CD4-positive, alpha-beta memory T cell (primary cell): ENCODE measurements around the gene SLF2. TPM values are rescaled to one million over a fixed set of nuclear protein-coding genes. Genes with fewer than 3 reads are reported as not detected.

Experiments used
- CTCF ChIA-PET: fragments of 350-600 bp; sonication (Branson Sonifier 250); formaldehyde crosslinking; loops from one replicate; lab custom pipeline; 2021; ENCODE audit warnings: inconsistent platforms; ENCODE audit not compliant: partially characterized antibody; lab: Charles Lee
- POLR2A ChIA-PET: fragments of 350-600 bp; sonication (Branson Sonifier 250); formaldehyde crosslinking; loops from one replicate; lab custom pipeline; 2021; ENCODE audit not compliant: partially characterized antibody; lab: Charles Lee
- DNase-seq, 5 donors: peaks; one replicate each; pipeline versions ENCODE4 v3.0.0 to v3.0.0-alpha.2; 2020 to 2022; ENCODE audit warnings: mixed read lengths in 1 of 5
- H3K27ac ChIP-seq: one replicate; pipeline ENCODE4 v1.7.0; 2013; ENCODE audit warnings: low read depth, low read length
- H3K27me3 ChIP-seq: 2 replicates; pipeline ENCODE4 v1.7.0; 2013; ENCODE audit warnings: mild to moderate bottlenecking, low read length, moderate library complexity; ENCODE audit not compliant: insufficient read depth
- H3K36me3 ChIP-seq: 2 replicates; pipeline ENCODE4 v1.7.0; 2013; ENCODE audit warnings: mild to moderate bottlenecking, low read length, moderate library complexity; ENCODE audit not compliant: insufficient read depth
- H3K4me1 ChIP-seq: 2 replicates; pipeline ENCODE4 v1.7.0; 2013; ENCODE audit warnings: mild to moderate bottlenecking, low read length, moderate library complexity; ENCODE audit not compliant: insufficient read depth
- H3K4me3 ChIP-seq, 2 donors: one replicate each; pipeline ENCODE4 v1.7.0; 2013; ENCODE audit warnings: low read length in 2 of 2, mild to moderate bottlenecking in 1 of 2
- H3K9me3 ChIP-seq, 2 donors: one replicate each; pipeline ENCODE4 v1.7.0; 2013; ENCODE audit warnings: low read length in 2 of 2, control low read depth in 1 of 2; ENCODE audit not compliant: control insufficient read depth in 1 of 2
- H3K27ac Mint-ChIP-seq, 7 donors: one replicate each; pipeline ENCODE4 v1.8.0; 2020 to 2021; ENCODE audit warnings: mixed read lengths in 7 of 7, mild to moderate bottlenecking in 6 of 7, inconsistent platforms in 3 of 7, moderate library complexity in 3 of 7
- H3K27me3 Mint-ChIP-seq, 2 donors: one replicate each; pipeline ENCODE4 v1.8.0; 2020 to 2021; ENCODE audit warnings: mixed read lengths in 2 of 2
- H3K36me3 Mint-ChIP-seq, 2 donors: one replicate each; pipeline ENCODE4 v1.8.0; 2020 to 2021; ENCODE audit warnings: mixed read lengths in 2 of 2, inconsistent platforms in 1 of 2, mild to moderate bottlenecking in 1 of 2
- H3K4me1 Mint-ChIP-seq, 4 donors: one replicate each; pipeline ENCODE4 v1.8.0; 2020 to 2021; ENCODE audit warnings: mixed read lengths in 4 of 4, mild to moderate bottlenecking in 1 of 4
- H3K4me3 Mint-ChIP-seq, 8 donors: one replicate each; pipeline ENCODE4 v1.8.0; 2020 to 2021; ENCODE audit warnings: mixed read lengths in 8 of 8, mild to moderate bottlenecking in 7 of 8, moderate library complexity in 6 of 8, inconsistent platforms in 3 of 8
- H3K9me3 Mint-ChIP-seq, 8 donors: one replicate each; pipeline ENCODE4 v1.8.0; 2020 to 2021; ENCODE audit warnings: mixed read lengths in 8 of 8, mild to moderate bottlenecking in 5 of 8, inconsistent platforms in 3 of 8, moderate library complexity in 1 of 8
- intact Hi-C: fragments of 100-400 bp; cut with micrococcal nuclease; formaldehyde crosslinking; loops from one replicate; pipeline ENCODE4 v1.15.1; 2023
- polyA plus RNA-seq, 2 donors: library from polyadenylated mRNA; unstranded; fragments of 300-500 nt; fragmentation: Illumina TruSeq; gene quantifications; one replicate each; pipeline ENCODE4 v1.2.3, GENCODE V29; 2021
- total RNA-seq, 2 experiments: library from RNA; stranded (reverse); gene quantifications; one replicate each; pipeline ENCODE4 v1.2.3, GENCODE V29; 2021

Gene SLF2
- total and polyA plus RNA-seq, 4 experiments from 2014 or later = 5.9 to 49.3 (median 32.3) TPM

DNA sequence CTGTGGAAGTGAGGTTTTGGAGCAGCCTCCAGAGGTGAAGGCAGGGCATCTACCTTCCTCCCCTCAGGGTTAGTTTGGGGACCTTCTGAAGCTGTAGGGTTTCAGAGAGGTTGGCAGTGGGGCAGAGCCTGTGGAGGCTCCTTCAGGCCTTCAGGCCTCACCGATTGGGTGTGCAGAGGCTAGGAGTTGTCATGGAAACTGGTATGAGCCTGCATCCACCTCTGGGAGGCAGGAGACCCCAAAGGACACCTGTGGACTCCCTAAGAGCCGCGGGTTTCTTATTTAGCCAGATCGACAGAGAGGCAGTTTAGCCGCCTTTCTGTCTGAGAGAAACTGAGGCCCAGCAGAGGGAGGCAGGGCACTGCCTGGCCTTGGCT, 88.9 kb downstream of the SLF2 start:
- no peak for DNase-seq
- H3K4me3 ChIP-seq = no peak overlapping the region
- no peaks in the 10 kb centered on the region for H3K36me3 ChIP-seq
- H3K36me3 Mint-ChIP-seq = peaks cover 0 to 20% of the 10 kb centered on the region in 2 donors
- peaks cover 18% of the 10 kb centered on the region for H3K4me1 ChIP-seq
- H3K9me3 ChIP-seq = no peaks in the 10 kb centered on the region
- intact Hi-C loops = no loop called here
- H3K27ac Mint-ChIP-seq = no peak overlapping the region
- no peak overlapping the region for H3K27ac ChIP-seq
- H3K4me3 Mint-ChIP-seq = peak overlapping the region in 1 of 8 donors; percentile 80
- H3K27me3 ChIP-seq = no peaks in the 10 kb centered on the region
- peaks cover 0 to 3% (median 0%) of the 10 kb centered on the region in 8 donors for H3K9me3 Mint-ChIP-seq
- peaks cover 10 to 25% (median 17%) of the 10 kb centered on the region in 4 donors for H3K4me1 Mint-ChIP-seq
- H3K27me3 Mint-ChIP-seq = no peaks in the 10 kb centered on the region
- CTCF ChIA-PET = interaction anchor here (1.5 to 2.2 kb wide), 2 partner anchors 10 to 15 kb away, joined by 6 to 7 read pairs; no protein-coding TSS in a partner anchor
- POLR2A ChIA-PET = no interaction called here

DNA sequence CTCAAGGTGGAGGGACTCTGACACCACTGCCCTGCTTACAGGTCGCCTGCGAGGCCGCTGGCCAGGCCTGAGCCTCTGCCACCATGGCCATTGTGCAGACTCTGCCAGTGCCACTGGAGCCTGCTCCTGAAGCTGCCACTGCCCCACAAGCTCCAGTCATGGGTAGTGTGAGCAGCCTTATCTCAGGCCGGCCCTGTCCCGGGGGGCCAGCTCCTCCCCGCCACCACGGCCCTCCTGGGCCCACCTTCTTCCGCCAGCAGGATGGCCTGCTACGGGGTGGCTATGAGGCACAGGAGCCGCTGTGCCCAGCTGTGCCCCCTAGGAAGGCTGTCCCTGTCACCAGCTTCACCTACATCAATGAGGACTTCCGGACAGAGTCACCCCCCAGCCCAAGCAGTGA, 89.7 kb downstream of the SLF2 start:
- no peak overlapping the region for H3K27ac Mint-ChIP-seq
- ChIA-PET POLR2A (interaction anchor here (0.8 to 2.1 kb wide), 2 partner anchors 16 to 30 kb away, joined by 3 to 6 read pairs; partner anchors contain the start of genes MRPL43 and TWNK), CTCF (interaction anchor here (1.4 to 2.2 kb wide), 5 partner anchors 10 to 17 kb away, joined by 5 to 13 read pairs (median 6); no protein-coding TSS in a partner anchor)
- Histone ChIP-seq H3K4me3 (no peak overlapping the region), H3K4me1 (peaks cover 15% of the 10 kb centered on the region), H3K9me3 (no peaks in the 10 kb centered on the region), H3K27me3 (no peaks in the 10 kb centered on the region), H3K27ac (no peak overlapping the region), H3K36me3 (no peaks in the 10 kb centered on the region)
- H3K36me3 Mint-ChIP-seq = peaks cover 0 to 19% of the 10 kb centered on the region in 2 donors
- peaks cover 10 to 23% (median 14%) of the 10 kb centered on the region in 4 donors for H3K4me1 Mint-ChIP-seq
- peaks cover 0 to 3% (median 0%) of the 10 kb centered on the region in 8 donors for H3K9me3 Mint-ChIP-seq
- no peaks in the 10 kb centered on the region for H3K27me3 Mint-ChIP-seq
- DNase-seq = no peak
- intact Hi-C loops = no loop called here
- no peak overlapping the region for H3K4me3 Mint-ChIP-seq

DNA sequence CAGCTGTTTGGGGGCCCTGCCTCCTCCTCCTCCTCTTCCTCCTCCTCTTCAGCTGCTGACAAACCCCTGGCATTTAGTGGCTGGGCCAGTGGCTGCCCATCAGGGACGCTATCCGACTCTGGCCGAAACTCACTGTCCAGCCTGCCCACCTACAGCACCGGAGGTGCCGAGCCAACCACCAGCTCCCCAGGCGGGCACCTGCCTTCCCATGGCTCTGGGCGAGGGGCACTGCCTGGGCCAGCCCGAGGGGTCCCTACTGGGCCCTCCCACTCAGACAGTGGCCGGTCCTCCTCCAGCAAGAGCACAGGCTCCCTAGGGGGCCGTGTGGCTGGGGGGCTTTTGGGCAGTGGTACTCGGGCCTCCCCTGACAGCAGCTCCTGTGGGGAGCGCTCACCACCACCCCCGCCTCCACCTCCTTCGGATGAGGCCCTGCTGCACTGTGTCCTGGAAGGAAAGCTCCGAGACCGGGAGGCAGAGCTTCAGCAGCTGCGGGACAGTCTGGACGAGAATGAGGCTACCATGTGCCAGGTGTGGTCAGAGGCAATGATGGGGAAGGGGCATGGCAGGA, 91.0 kb downstream of the SLF2 start:
- no peak overlapping the region for H3K27ac ChIP-seq
- H3K27ac Mint-ChIP-seq = peak overlapping the region in 1 of 7 donors; percentile 56
- DNase-seq = no peak
- peaks cover 6% of the 10 kb centered on the region for H3K4me1 ChIP-seq
- H3K9me3 ChIP-seq = no peaks in the 10 kb centered on the region
- intact Hi-C loops = no loop called here
- no peak overlapping the region for H3K4me3 ChIP-seq
- H3K27me3 ChIP-seq = no peaks in the 10 kb centered on the region
- H3K9me3 Mint-ChIP-seq = peaks cover 0 to under 1% (median 0%) of the 10 kb centered on the region in 8 donors
- no peaks in the 10 kb centered on the region for H3K36me3 ChIP-seq
- H3K4me1 Mint-ChIP-seq = peaks cover 5 to 14% (median 7%) of the 10 kb centered on the region in 4 donors
- H3K36me3 Mint-ChIP-seq = peaks cover 0 to 13% of the 10 kb centered on the region in 2 donors
- peak overlapping the region in 1 of 8 donors; percentile 32 for H3K4me3 Mint-ChIP-seq
- H3K27me3 Mint-ChIP-seq = no peaks in the 10 kb centered on the region
- CTCF ChIA-PET = interaction anchor here (1.0 to 1.8 kb wide), 5 partner anchors 8 to 27 kb away, joined by 3 to 6 read pairs (median 5); partner anchors contain the start of genes PDZD7 and SFXN3
- POLR2A ChIA-PET = interaction anchor here (2.1 kb wide), 1 partner anchor 17 kb away, joined by 6 read pairs; the partner anchor contains the start of genes MRPL43 and TWNK

DNA sequence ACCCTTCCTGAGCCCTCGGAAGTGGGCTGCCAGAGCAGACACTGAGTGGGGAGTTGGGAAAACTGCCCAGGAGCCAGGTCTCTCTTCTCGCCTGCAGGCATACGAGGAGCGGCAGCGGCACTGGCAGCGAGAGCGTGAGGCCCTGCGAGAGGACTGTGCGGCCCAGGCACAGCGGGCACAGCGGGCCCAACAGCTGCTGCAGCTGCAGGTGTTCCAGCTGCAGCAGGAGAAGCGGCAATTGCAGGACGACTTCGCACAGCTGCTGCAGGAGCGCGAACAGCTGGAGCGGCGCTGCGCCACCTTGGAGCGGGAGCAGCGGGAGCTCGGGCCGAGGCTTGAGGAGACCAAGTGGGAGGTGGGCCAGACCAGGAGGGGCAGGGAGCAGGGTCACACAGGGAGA, 92.6 kb downstream of the SLF2 start:
- Histone ChIP-seq H3K36me3 (no peaks in the 10 kb centered on the region), H3K27me3 (no peaks in the 10 kb centered on the region), H3K9me3 (no peaks in the 10 kb centered on the region), H3K27ac (no peak overlapping the region), H3K4me3 (no peak overlapping the region), H3K4me1 (no peaks in the 10 kb centered on the region)
- Mint-ChIP-seq H3K4me3 (no peak overlapping the region), H3K36me3 (peaks cover 0 to 12% of the 10 kb centered on the region in 2 donors), H3K27me3 (no peaks in the 10 kb centered on the region), H3K4me1 (peaks cover 3 to 8% (median 5%) of the 10 kb centered on the region in 4 donors), H3K9me3 (no peaks in the 10 kb centered on the region), H3K27ac (no peak overlapping the region)
- ChIA-PET POLR2A (interaction anchor here (1.6 kb wide), 1 partner anchor 9 kb away, joined by 3 read pairs; no protein-coding TSS in a partner anchor), CTCF (interaction anchor here (1.3 to 1.8 kb wide), 2 partner anchors 9 to 12 kb away, joined by 4 to 8 read pairs; no protein-coding TSS in a partner anchor)
- DNase-seq = no peak
- intact Hi-C loops = no loop called here

DNA sequence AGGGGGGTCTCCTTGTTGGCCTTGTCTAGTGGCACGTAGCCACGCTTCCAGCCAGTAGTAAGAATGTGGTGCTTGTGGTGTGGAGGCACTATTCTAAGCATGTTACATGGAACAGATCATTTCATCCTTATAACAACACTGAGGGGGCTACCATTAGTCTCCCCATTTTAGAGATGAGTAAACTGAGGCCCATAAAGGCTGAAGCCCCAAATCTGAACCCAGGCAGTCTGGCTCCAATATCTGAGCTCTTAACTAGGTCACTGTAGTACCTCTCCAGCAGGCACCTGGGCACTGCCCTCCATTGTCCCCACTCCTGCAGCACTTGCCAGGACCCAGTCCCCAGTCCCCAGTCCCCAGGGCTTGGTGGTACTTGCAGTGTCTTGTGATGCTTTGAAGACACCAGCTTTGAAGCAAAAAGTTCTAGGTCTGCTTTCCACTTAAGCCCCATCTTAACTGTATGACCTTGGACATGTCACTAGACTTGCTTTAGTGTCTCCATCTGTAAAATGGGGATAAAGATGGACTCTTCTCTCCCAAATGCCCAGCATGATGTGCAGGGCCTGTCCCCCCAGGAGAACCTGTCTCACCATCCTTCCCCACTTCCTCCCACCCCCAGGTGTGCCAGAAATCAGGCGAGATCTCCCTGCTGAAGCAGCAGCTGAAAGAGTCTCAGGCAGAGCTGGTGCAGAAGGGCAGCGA, 93.3 kb downstream of the SLF2 start:
- peaks cover 2 to 3% (median 3%) of the 10 kb centered on the region in 4 donors for H3K4me1 Mint-ChIP-seq
- Histone ChIP-seq H3K27ac (no peak overlapping the region), H3K36me3 (no peaks in the 10 kb centered on the region), H3K9me3 (no peaks in the 10 kb centered on the region), H3K4me3 (no peak overlapping the region), H3K27me3 (no peaks in the 10 kb centered on the region), H3K4me1 (no peaks in the 10 kb centered on the region)
- H3K27ac Mint-ChIP-seq = no peak overlapping the region
- ChIA-PET CTCF (interaction anchor here (1.0 to 2.0 kb wide), 4 partner anchors 9 to 59 kb away, joined by 3 to 18 read pairs (median 6); partner anchors contain the start of genes PDZD7 and SFXN3), POLR2A (interaction anchor here (1.5 to 1.6 kb wide), 2 partner anchors 8 to 9 kb away, joined by 3 to 4 read pairs; no protein-coding TSS in a partner anchor)
- peaks cover 0 to 12% of the 10 kb centered on the region in 2 donors for H3K36me3 Mint-ChIP-seq
- intact Hi-C loops = no loop called here
- H3K4me3 Mint-ChIP-seq = no peak overlapping the region
- H3K9me3 Mint-ChIP-seq = no peaks in the 10 kb centered on the region
- no peak for DNase-seq
- no peaks in the 10 kb centered on the region for H3K27me3 Mint-ChIP-seq

DNA sequence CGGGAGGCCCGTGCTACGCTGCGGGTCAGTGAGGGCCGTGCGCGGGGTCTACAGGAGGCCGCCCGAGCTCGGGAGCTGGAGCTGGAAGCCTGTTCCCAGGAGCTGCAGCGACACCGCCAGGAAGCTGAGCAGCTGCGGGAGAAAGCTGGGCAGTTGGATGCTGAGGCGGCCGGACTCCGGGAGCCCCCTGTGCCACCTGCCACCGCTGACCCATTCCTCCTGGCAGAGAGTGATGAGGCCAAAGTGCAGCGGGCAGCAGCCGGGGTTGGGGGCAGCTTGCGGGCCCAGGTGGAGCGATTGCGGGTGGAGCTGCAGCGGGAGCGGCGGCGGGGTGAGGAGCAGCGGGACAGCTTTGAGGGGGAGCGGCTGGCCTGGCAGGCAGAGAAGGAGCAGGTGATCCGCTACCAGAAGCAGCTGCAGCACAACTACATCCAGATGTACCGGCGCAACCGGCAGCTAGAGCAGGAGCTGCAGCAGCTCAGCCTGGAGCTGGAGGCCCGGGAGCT, 93.9 kb downstream of the SLF2 start:
- H3K27ac Mint-ChIP-seq = no peak overlapping the region
- H3K4me1 Mint-ChIP-seq = no peaks in the 10 kb centered on the region
- no peak for DNase-seq
- no peaks in the 10 kb centered on the region for H3K27me3 ChIP-seq
- ChIA-PET CTCF (interaction anchor here (1.0 to 2.0 kb wide), 4 partner anchors 9 to 60 kb away, joined by 3 to 18 read pairs (median 4); partner anchors contain the start of genes PDZD7 and SFXN3), POLR2A (interaction anchor here (1.5 to 1.6 kb wide), 2 partner anchors 9 to 10 kb away, joined by 3 to 4 read pairs; no protein-coding TSS in a partner anchor)
- no peaks in the 10 kb centered on the region for H3K36me3 ChIP-seq
- H3K4me3 Mint-ChIP-seq = no peak overlapping the region
- intact Hi-C loops = no loop called here
- no peaks in the 10 kb centered on the region for H3K9me3 Mint-ChIP-seq
- H3K4me3 ChIP-seq = no peak overlapping the region
- peaks cover 0 to 12% of the 10 kb centered on the region in 2 donors for H3K36me3 Mint-ChIP-seq
- no peaks in the 10 kb centered on the region for H3K9me3 ChIP-seq
- no peaks in the 10 kb centered on the region for H3K4me1 ChIP-seq
- no peaks in the 10 kb centered on the region for H3K27me3 Mint-ChIP-seq
- H3K27ac ChIP-seq = no peak overlapping the region
